ENCODE results near the gene ALDOC.

The ALDOC gene

GRCh38 chr17:28530250-28530649 is 46.4 kb downstream of the ALDOC start:
- DNase-seq, result no peak

- DNase-seq, result no peak
Measured at GRCh38 chr17:28529013-28529400, 47.7 kb downstream of the ALDOC start.

- no peak for DNase-seq
Measured at GRCh38 chr17:28528327-28529012, 48.2 kb downstream of the ALDOC start.

GRCh38 chr17:28527859-28528258 is 48.8 kb downstream of the ALDOC start:
- DNase-seq, result no peak

- no peak for DNase-seq
Measured at GRCh38 chr17:28527181-28527681, 49.5 kb downstream of the ALDOC start.

GRCh38 chr17:28526381-28526780 is 50.3 kb downstream of the ALDOC start:
- no peak for DNase-seq

- DNase-seq, result no peak
Measured at GRCh38 chr17:28524476-28525424, 51.9 kb downstream of the ALDOC start.

GRCh38 chr17:28523876-28524275 is 52.8 kb downstream of the ALDOC start:
- DNase-seq, result no peak

GRCh38 chr17:28523186-28523585 is 53.5 kb downstream of the ALDOC start:
- DNase-seq, result no peak
